H9 (cell line): ENCODE results near the gene ENAM. TPM values are rescaled to one million over a fixed set of nuclear protein-coding genes. Genes with fewer than 3 reads are reported as not detected.
A peak's percentile ranks its signal among the peaks of the same experiment; 100 is the strongest.
"Not testable (repeated sequence)": the region's sequence is repeated elsewhere in the genome, so short reads cannot be mapped to it uniquely, and the experiment has no call there.

Source experiments
- DNase-seq: peaks from one replicate; pipeline ENCODE4 v3.0.0-alpha.2; 2017
- H2AFZ ChIP-seq: one replicate; pipeline ENCODE4 v1.6.1; 2013; ENCODE audit warnings: mild to moderate bottlenecking, low read length, control low read depth, moderate library complexity
- H2AK5ac ChIP-seq: 2 replicates; pipeline ENCODE4 v1.6.1; 2013; ENCODE audit warnings: low read length, control low read depth, mixed read lengths; ENCODE audit not compliant: insufficient read length
- H2BK120ac ChIP-seq: one replicate; pipeline ENCODE4 v1.6.1; 2013; ENCODE audit warnings: low read depth, mild to moderate bottlenecking, low read length, control low read depth, inconsistent platforms; ENCODE audit not compliant: poor library complexity, severe bottlenecking
- H2BK12ac ChIP-seq: 2 replicates; pipeline ENCODE4 v1.6.1; 2013; ENCODE audit warnings: low read length, control low read depth, mixed read lengths, low read depth; ENCODE audit not compliant: insufficient read length
- H2BK15ac ChIP-seq: 2 replicates; pipeline ENCODE4 v1.6.1; 2013; ENCODE audit warnings: low read depth, low read length, control low read depth
- H2BK20ac ChIP-seq: one replicate; pipeline ENCODE4 v1.6.1; 2013; ENCODE audit warnings: low read depth, mild to moderate bottlenecking, low read length, control low read depth, inconsistent platforms; ENCODE audit not compliant: poor library complexity, severe bottlenecking
- H2BK5ac ChIP-seq: 2 replicates; pipeline ENCODE4 v1.6.1; 2013; ENCODE audit warnings: low read length, control low read depth, mixed read lengths; ENCODE audit not compliant: insufficient read length
- H3K14ac ChIP-seq: 2 replicates; pipeline ENCODE4 v1.6.1; 2013; ENCODE audit warnings: low read length, control low read depth; ENCODE audit not compliant: insufficient read depth
- H3K18ac ChIP-seq: 2 replicates; pipeline ENCODE4 v1.6.1; 2013; ENCODE audit warnings: low read depth, mild to moderate bottlenecking, mixed read lengths, low read length, control low read depth; ENCODE audit not compliant: insufficient read length
- H3K23ac ChIP-seq: 2 replicates; pipeline ENCODE4 v1.6.1; 2013; ENCODE audit warnings: low read length, control low read depth, mixed read lengths, low read depth; ENCODE audit not compliant: insufficient read length
- H3K23me2 ChIP-seq: 2 replicates; pipeline ENCODE4 v1.6.1; 2013; ENCODE audit warnings: low read depth, mild to moderate bottlenecking, mixed read lengths, low read length, control low read depth; ENCODE audit not compliant: insufficient read length, poor library complexity, severe bottlenecking
- H3K27ac ChIP-seq: 2 replicates; pipeline ENCODE4 v1.5.1; 2013; ENCODE audit warnings: low read length, control low read depth, mixed read lengths, low read depth; ENCODE audit not compliant: insufficient read length
- H3K27me3 ChIP-seq: 2 replicates; pipeline ENCODE4 v1.6.1; 2013; ENCODE audit warnings: low read length, control low read depth, inconsistent platforms; ENCODE audit not compliant: insufficient read depth
- H3K4ac ChIP-seq: 2 replicates; pipeline ENCODE4 v1.6.1; 2013; ENCODE audit warnings: low read depth, mild to moderate bottlenecking, control low read depth, inconsistent platforms, low read length, moderate library complexity
- H3K4me1 ChIP-seq: 2 replicates; pipeline ENCODE4 v1.6.1; 2013; ENCODE audit warnings: low read length, control low read depth, inconsistent platforms; ENCODE audit not compliant: insufficient read depth
- H3K4me2 ChIP-seq: 2 replicates; pipeline ENCODE4 v1.6.1; 2013; ENCODE audit warnings: low read length, control low read depth, mixed read lengths; ENCODE audit not compliant: insufficient read length, insufficient read depth
- H3K56ac ChIP-seq: 2 replicates; pipeline ENCODE4 v1.6.1; 2013; ENCODE audit warnings: low read depth, mild to moderate bottlenecking, mixed read lengths, low read length, control low read depth; ENCODE audit not compliant: insufficient read length
- H3K79me1 ChIP-seq: 2 replicates; pipeline ENCODE4 v1.6.1; 2013; ENCODE audit warnings: low read depth, mild to moderate bottlenecking, moderate library complexity, low read length, control low read depth, inconsistent platforms; ENCODE audit not compliant: insufficient read depth, poor library complexity, severe bottlenecking
- H3K79me2 ChIP-seq: 2 replicates; pipeline ENCODE4 v1.6.1; 2013; ENCODE audit warnings: low read length, control low read depth, inconsistent platforms; ENCODE audit not compliant: insufficient read depth
- H3K9ac ChIP-seq: 2 replicates; pipeline ENCODE4 v1.6.1; 2013; ENCODE audit warnings: low read length, control low read depth, mixed read lengths; ENCODE audit not compliant: insufficient read length; ENCODE audit errors: extremely low read depth
- H3K9me3 ChIP-seq: one replicate; pipeline ENCODE4 v1.6.1; 2013; ENCODE audit warnings: low read depth, low read length, inconsistent platforms; ENCODE audit not compliant: control insufficient read depth
- H3T11ph ChIP-seq: one replicate; pipeline ENCODE4 v1.6.1; 2013; ENCODE audit warnings: mild to moderate bottlenecking, low read length, control low read depth, inconsistent platforms
- H4K20me1 ChIP-seq: one replicate; pipeline ENCODE4 v1.6.1; 2013; ENCODE audit not compliant: control insufficient read depth, insufficient read length, insufficient read depth
- H4K5ac ChIP-seq: 2 replicates; pipeline ENCODE4 v1.6.1; 2013; ENCODE audit warnings: low read depth, mild to moderate bottlenecking, mixed read lengths, low read length, control low read depth; ENCODE audit not compliant: insufficient read length
- H4K8ac ChIP-seq: replicated peaks from 2 replicates; pipeline ENCODE4 v1.6.1; 2013; ENCODE audit warnings: low read length, control low read depth, mixed read lengths, low read depth; ENCODE audit not compliant: insufficient read length
- H4K91ac ChIP-seq: 2 replicates; pipeline ENCODE4 v1.6.1; 2013; ENCODE audit warnings: low read depth, mild to moderate bottlenecking, moderate library complexity, mixed read lengths, low read length, control low read depth; ENCODE audit not compliant: insufficient read length
- H3K27ac Mint-ChIP-seq, 3 experiments: 2 replicates in 2 of 3; 3 replicates in 1 of 3; pipeline ENCODE4 v1.8.0; 2020 to 2021; ENCODE audit warnings: mixed read lengths in 3 of 3, mild to moderate bottlenecking in 1 of 3, moderate library complexity in 1 of 3
- H3K27me3 Mint-ChIP-seq: 2 replicates; pipeline ENCODE4 v1.8.0; 2021; ENCODE audit warnings: low read depth, mild to moderate bottlenecking, moderate library complexity, mixed read lengths
- H3K36me3 Mint-ChIP-seq, 3 experiments: 2 replicates in 2 of 3; 3 replicates in 1 of 3; pipeline ENCODE4 v1.8.0; 2020 to 2021; ENCODE audit warnings: low read depth in 3 of 3, mixed read lengths in 3 of 3; ENCODE audit not compliant: insufficient read depth in 1 of 3
- H3K4me1 Mint-ChIP-seq, 2 experiments: 2 replicates each; pipeline ENCODE4 v1.8.0; 2020; ENCODE audit warnings: mixed read lengths in 2 of 2
- H3K4me3 Mint-ChIP-seq, 2 experiments: 2 replicates in 1 of 2; 3 replicates in 1 of 2; pipeline ENCODE4 v1.8.0; 2020 to 2021; ENCODE audit warnings: mild to moderate bottlenecking in 2 of 2, mixed read lengths in 2 of 2, moderate library complexity in 1 of 2
- H3K9me3 Mint-ChIP-seq, 2 experiments: 2 replicates in 1 of 2; 3 replicates in 1 of 2; pipeline ENCODE4 v1.8.0; 2020; ENCODE audit warnings: mild to moderate bottlenecking in 2 of 2, mixed read lengths in 2 of 2, moderate library complexity in 1 of 2
- CTCF ChIP-seq: fragments of 200-600 bp; sonication (generic); conservative IDR thresholded peaks from 3 replicates; pipeline ENCODE4 v1.8.0; 2021; ENCODE audit warnings: antibody characterized with exemption, mild to moderate bottlenecking
- WGBS: extraction: QIAGEN DNeasy Blood & Tissue Kit; methylation state at CpG from one replicate; pipeline ENCODE4 v1.1.7; 2013; ENCODE audit warnings: missing lambda C conversion rate, low lambda C conversion rate, mixed read lengths; ENCODE audit not compliant: insufficient read length; ENCODE audit errors: extremely low coverage; 5-methylcytosine and 5-hydroxymethylcytosine counted together
- total RNA-seq: library from RNA; stranded (reverse); gene quantifications from 2 replicates; pipeline ENCODE4 v1.2.1, GENCODE V29; 2021

Gene ENAM
- total RNA-seq, 1 experiment from 2014 or later = not detected

DNA sequence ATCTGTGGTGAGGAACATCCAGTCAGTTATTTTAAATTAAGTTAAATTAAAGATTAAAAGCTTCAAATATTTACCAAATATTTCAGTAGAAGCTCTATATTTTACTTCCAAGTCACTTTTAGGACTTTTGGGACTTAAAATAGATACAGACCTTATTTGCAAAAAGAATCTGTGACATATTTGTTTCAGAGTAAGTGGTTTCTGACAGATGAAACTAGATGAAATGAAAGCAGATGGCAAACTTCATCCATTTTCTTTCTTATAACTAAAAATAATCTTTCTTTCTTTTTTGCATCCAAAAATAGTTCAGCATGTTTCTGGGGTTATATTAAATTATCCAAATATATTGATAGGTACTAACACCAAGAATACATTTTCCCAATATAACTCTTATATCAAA lies 53.2 kb downstream of the ENAM start:
- no peak overlapping the region for H3T11ph ChIP-seq
- H4K20me1 ChIP-seq = no peaks in the 10 kb centered on the region
- H2AFZ ChIP-seq = no peak overlapping the region
- H3K79me2 ChIP-seq = no peaks in the 10 kb centered on the region
- H4K91ac ChIP-seq = no peak overlapping the region
- H2BK120ac ChIP-seq = no peak overlapping the region
- no peak overlapping the region for H3K9ac ChIP-seq
- no peak overlapping the region for H2BK15ac ChIP-seq
- DNase-seq = no peak
- no peak overlapping the region for H4K5ac ChIP-seq
- Mint-ChIP-seq H3K4me3 (no peak overlapping the region), H3K27ac (no peak overlapping the region), H3K36me3 (no peaks in the 10 kb centered on the region), H3K4me1 (no peaks in the 10 kb centered on the region), H3K9me3 (0 out of 5 replicates have a peak, but pooled peaks cover 0 to 2% of the 10 kb centered on the region in 2 experiments), H3K27me3 (peaks cover 1% of the 10 kb centered on the region; the same call in 1 of the 2 replicates)
- H4K8ac ChIP-seq = no peak overlapping the region
- no peak overlapping the region for H3K18ac ChIP-seq
- H3K23me2 ChIP-seq = no peaks in the 10 kb centered on the region
- H3K56ac ChIP-seq = no peak overlapping the region
- no peak overlapping the region for H3K4me2 ChIP-seq
- no peak overlapping the region for H3K14ac ChIP-seq
- H3K4ac ChIP-seq = no peak overlapping the region
- no peaks in the 10 kb centered on the region for H3K9me3 ChIP-seq
- no peaks in the 10 kb centered on the region for H3K27me3 ChIP-seq
- H3K23ac ChIP-seq = no peak overlapping the region
- H2AK5ac ChIP-seq = no peak overlapping the region
- H3K27ac ChIP-seq = no peak overlapping the region
- H3K79me1 ChIP-seq = no peaks in the 10 kb centered on the region
- no peak overlapping the region for H2BK12ac ChIP-seq
- H3K4me1 ChIP-seq = no peaks in the 10 kb centered on the region
- no peak overlapping the region for H2BK5ac ChIP-seq
- no peak overlapping the region for H2BK20ac ChIP-seq
- no peak for TF ChIP-seq CTCF

DNA sequence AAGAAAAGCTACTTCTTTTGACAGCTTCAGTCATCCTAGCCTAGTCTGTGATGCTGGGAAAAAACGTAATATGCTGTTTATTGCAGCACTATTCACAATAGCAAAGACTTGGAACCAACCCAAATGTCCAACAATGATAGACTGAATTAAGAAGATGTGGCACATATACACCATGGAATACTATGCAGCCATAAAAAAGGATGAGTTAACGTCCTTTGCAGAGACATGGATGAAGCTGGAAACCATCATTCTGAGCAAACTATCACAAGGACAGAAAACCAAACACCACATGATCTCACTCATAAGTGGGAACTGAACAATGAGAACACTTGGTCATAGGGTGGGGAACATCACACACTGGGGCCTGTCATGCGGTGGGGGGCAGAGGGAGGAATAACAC lies 53.6 kb downstream of the ENAM start:
- H3K9me3 Mint-ChIP-seq, H4K5ac ChIP-seq, H2BK15ac ChIP-seq, H2AK5ac ChIP-seq, H3K9me3 ChIP-seq, H4K8ac ChIP-seq, H4K20me1 ChIP-seq, H2BK120ac ChIP-seq, H3K4me1 ChIP-seq, H2BK12ac ChIP-seq, H2BK5ac ChIP-seq, H3K79me1 ChIP-seq, H3K4me2 ChIP-seq, H3K14ac ChIP-seq, H3K79me2 ChIP-seq, H3K23ac ChIP-seq, H3K27me3 Mint-ChIP-seq, H3K4ac ChIP-seq, H3K27me3 ChIP-seq, H3K56ac ChIP-seq, H3K27ac ChIP-seq, H3T11ph ChIP-seq, DNase-seq, H3K4me1 Mint-ChIP-seq, H2AFZ ChIP-seq, H3K4me3 Mint-ChIP-seq, H2BK20ac ChIP-seq, H3K23me2 ChIP-seq, H3K9ac ChIP-seq, H3K18ac ChIP-seq, H4K91ac ChIP-seq, H3K36me3 Mint-ChIP-seq: not testable (repeated sequence)
- WGBS = no CpG with 5 or more reads among the region's 3 CpGs
- 0 out of 7 replicates have a peak overlapping the region, but pooled peaks of 1 of the 3 experiments have one; percentile 62 for H3K27ac Mint-ChIP-seq
